SU-DHL-6 (cell line): ENCODE measurements around the gene PUDP.

Experiments
- H2AFZ ChIP-seq: fragments of 200-600 bp; sonication (generic); 2 replicates; pipeline ENCODE4 v1.6.1; 2014; ENCODE audit warnings: low read depth, mild to moderate bottlenecking, moderate library complexity, mixed read lengths, antibody characterized with exemption, low read length; ENCODE audit not compliant: severe bottlenecking
- H3F3A ChIP-seq: fragments of 200-600 bp; shearing (Covaris generic); 2 replicates; pipeline ENCODE4 v1.6.0; 2016; ENCODE audit warnings: antibody characterized with exemption, mild to moderate bottlenecking; ENCODE audit not compliant: insufficient read depth
- H3K27ac ChIP-seq: fragments of 200-600 bp; sonication (generic); 2 replicates; pipeline ENCODE4 v1.5.1; 2016; ENCODE audit warnings: low read depth, mild to moderate bottlenecking, low read length, moderate library complexity, mixed read lengths
- H3K27me3 ChIP-seq: fragments of 200-600 bp; sonication (generic), shearing (Covaris generic); 2 replicates; pipeline ENCODE4 v1.6.0; 2014; ENCODE audit warnings: mild to moderate bottlenecking, low read length
- H3K36me3 ChIP-seq: fragments of 200-600 bp; sonication (generic); 2 replicates; pipeline ENCODE4 v1.6.1; 2014; ENCODE audit warnings: mild to moderate bottlenecking, low read length, mixed read lengths
- H3K4me2 ChIP-seq: fragments of 300-600, 200-600 bp; shearing (Covaris generic), sonication (generic); 2 replicates; pipeline ENCODE4 v1.6.0; 2014; ENCODE audit warnings: low read length, low read depth, mild to moderate bottlenecking; ENCODE audit not compliant: poor library complexity, severe bottlenecking
- H3K4me3 ChIP-seq: fragments of 200-600 bp; sonication (generic); 2 replicates; pipeline ENCODE4 v1.5.1; 2014; ENCODE audit warnings: antibody characterized with exemption, low read length, mild to moderate bottlenecking, mixed read lengths; ENCODE audit not compliant: insufficient read depth, poor library complexity, severe bottlenecking
- H3K79me2 ChIP-seq: fragments of 200-600 bp; sonication (generic); 2 replicates; pipeline ENCODE4 v1.6.1; 2014; ENCODE audit warnings: mild to moderate bottlenecking, low read length, moderate library complexity; ENCODE audit not compliant: insufficient read depth
- H3K9ac ChIP-seq: fragments of 200-600 bp; sonication (generic); 2 replicates; pipeline ENCODE4 v1.7.0; 2014; ENCODE audit warnings: mild to moderate bottlenecking, low read length
- H3K9me2 ChIP-seq: fragments of 200-600 bp; sonication (generic); replicated peaks from 2 replicates; pipeline ENCODE4 v1.6.1; 2014; ENCODE audit warnings: low read length; ENCODE audit not compliant: insufficient read depth
- H3K9me3 ChIP-seq: fragments of 200-600 bp; sonication (generic); 2 replicates; pipeline ENCODE4 v1.6.1; 2014; ENCODE audit warnings: low read length, mixed read lengths; ENCODE audit not compliant: insufficient read depth
- H4K20me1 ChIP-seq: fragments of 200-600 bp; sonication (generic); 2 replicates; pipeline ENCODE4 v1.6.1; 2014; ENCODE audit warnings: low read depth, mild to moderate bottlenecking, antibody characterized with exemption, low read length, moderate library complexity, mixed read lengths
- EZH2phosphoT487 ChIP-seq: fragments of 200-600 bp; sonication (generic), shearing (Covaris generic); conservative IDR thresholded peaks from 2 replicates; pipeline ENCODE4 v1.6.1; 2018; ENCODE audit warnings: mild to moderate bottlenecking, antibody characterized with exemption, low read length, moderate library complexity, mixed read lengths
- TF ChIP-seq, protein P1 (sequence below): fragments of 200-600 bp; sonication (generic); IDR thresholded peaks from one replicate; pipeline ENCODE4 v1.5.1; 2017; ENCODE audit warnings: antibody characterized with exemption, mild to moderate bottlenecking, low read length, moderate library complexity; ENCODE audit not compliant: insufficient read depth, poor library complexity, severe bottlenecking

The PUDP gene

DNA sequence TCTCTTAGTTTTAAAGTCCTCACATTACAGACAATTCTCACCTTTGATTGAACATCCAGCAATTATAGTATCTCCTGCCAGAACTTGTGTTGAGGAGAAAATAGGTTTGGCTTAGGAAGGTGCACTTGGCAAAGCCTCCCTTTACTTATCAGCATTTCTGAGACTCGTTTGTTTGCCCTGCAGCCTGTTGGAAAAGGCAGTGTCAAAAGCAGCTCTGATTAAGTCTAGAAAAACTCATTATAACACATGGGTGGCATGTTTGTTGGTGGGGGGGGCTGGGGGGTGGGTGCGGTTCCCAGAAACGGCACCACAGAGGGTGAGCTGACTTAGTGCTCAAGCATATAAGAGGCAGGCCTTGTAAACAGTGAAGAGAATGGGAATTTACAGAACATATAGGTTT is 21.7 kb upstream of the PUDP start:
- Histone ChIP-seq H3K36me3 (no peaks in the 10 kb centered on the region), H3K27me3 (no peaks in the 10 kb centered on the region), H3K9ac (no peak overlapping the region), H3K4me2 (no peak overlapping the region), H2AFZ (no peak overlapping the region), H3K9me2 (no peaks in the 10 kb centered on the region), H4K20me1 (no peaks in the 10 kb centered on the region), H3K9me3 (no peaks in the 10 kb centered on the region), H3K27ac (no peak overlapping the region), H3K4me3 (no peak overlapping the region), H3K79me2 (peaks cover 13% of the 10 kb centered on the region), H3F3A (no peaks in the 10 kb centered on the region)
- TF ChIP-seq, protein P1, sequence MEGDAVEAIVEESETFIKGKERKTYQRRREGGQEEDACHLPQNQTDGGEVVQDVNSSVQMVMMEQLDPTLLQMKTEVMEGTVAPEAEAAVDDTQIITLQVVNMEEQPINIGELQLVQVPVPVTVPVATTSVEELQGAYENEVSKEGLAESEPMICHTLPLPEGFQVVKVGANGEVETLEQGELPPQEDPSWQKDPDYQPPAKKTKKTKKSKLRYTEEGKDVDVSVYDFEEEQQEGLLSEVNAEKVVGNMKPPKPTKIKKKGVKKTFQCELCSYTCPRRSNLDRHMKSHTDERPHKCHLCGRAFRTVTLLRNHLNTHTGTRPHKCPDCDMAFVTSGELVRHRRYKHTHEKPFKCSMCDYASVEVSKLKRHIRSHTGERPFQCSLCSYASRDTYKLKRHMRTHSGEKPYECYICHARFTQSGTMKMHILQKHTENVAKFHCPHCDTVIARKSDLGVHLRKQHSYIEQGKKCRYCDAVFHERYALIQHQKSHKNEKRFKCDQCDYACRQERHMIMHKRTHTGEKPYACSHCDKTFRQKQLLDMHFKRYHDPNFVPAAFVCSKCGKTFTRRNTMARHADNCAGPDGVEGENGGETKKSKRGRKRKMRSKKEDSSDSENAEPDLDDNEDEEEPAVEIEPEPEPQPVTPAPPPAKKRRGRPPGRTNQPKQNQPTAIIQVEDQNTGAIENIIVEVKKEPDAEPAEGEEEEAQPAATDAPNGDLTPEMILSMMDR: no peak
- no peak for TF ChIP-seq EZH2phosphoT487

DNA sequence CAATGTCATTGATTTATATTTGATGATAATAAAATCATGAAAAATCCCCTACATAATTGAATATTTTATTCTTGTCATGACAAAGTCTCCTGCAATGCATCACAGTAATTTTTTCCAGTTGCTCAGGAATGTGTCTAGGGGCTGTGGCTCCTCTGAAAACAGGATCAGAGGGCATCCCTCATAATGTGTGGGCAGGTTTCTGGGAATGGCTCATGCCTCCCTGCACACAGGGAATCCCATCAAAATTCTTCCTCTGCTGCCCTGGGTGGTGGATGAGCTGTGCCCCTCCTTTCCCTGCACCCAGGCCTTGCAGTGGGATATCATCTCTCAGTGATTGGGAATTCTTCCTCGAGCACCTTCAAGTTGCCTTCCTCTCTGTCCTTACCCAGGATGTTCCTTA is 20.4 kb upstream of the PUDP start:
- H3K27ac ChIP-seq: no peak overlapping the region
- no peaks in the 10 kb centered on the region for H3K36me3 ChIP-seq
- H3K79me2 ChIP-seq: 0 out of 2 replicates have a peak, but pooled peaks cover 7% of the 10 kb centered on the region
- H3K9me2 ChIP-seq: no peaks in the 10 kb centered on the region
- H3K9ac ChIP-seq: no peak overlapping the region
- H3F3A ChIP-seq: no peaks in the 10 kb centered on the region
- no peaks in the 10 kb centered on the region for H3K9me3 ChIP-seq
- no peak overlapping the region for H3K4me2 ChIP-seq
- no peaks in the 10 kb centered on the region for H3K27me3 ChIP-seq
- TF ChIP-seq, protein P1: no peak
- TF ChIP-seq EZH2phosphoT487: no peak
- H3K4me3 ChIP-seq: no peak overlapping the region
- no peak overlapping the region for H2AFZ ChIP-seq
- H4K20me1 ChIP-seq: no peaks in the 10 kb centered on the region

DNA sequence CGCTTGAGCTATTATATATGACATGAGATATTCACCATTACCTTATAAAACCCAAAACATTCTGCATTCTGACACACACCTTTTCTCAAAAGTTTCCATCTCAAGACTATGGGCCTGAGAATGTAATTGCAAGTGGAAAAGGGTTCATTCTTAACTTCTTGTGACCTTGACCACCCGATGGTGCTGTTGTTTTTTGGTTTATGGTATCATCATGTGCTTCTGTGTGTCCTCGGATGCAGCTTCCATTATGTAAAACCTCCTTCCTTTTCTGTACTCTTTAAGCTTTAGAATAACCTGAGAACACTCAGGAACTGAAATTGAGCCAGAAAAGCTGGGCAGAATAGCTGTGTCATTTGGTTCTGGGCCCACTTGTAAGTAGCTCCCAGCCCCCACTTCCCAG is 16.2 kb upstream of the PUDP start:
- H3K4me3 ChIP-seq: no peak overlapping the region
- no peak overlapping the region for H3K4me2 ChIP-seq
- H3K9me2 ChIP-seq: no peaks in the 10 kb centered on the region
- H3K27me3 ChIP-seq: no peaks in the 10 kb centered on the region
- no peak overlapping the region for H3K27ac ChIP-seq
- H3K36me3 ChIP-seq: no peaks in the 10 kb centered on the region
- no peak overlapping the region for H3K9ac ChIP-seq
- TF ChIP-seq, protein P1: no peak
- TF ChIP-seq EZH2phosphoT487: no peak
- no peaks in the 10 kb centered on the region for H4K20me1 ChIP-seq
- H3F3A ChIP-seq: no peaks in the 10 kb centered on the region
- no peaks in the 10 kb centered on the region for H3K9me3 ChIP-seq
- H3K79me2 ChIP-seq: peaks cover 7% of the 10 kb centered on the region; the same call in 1 of the 2 replicates
- H2AFZ ChIP-seq: no peak overlapping the region
